ENCODE data around the gene ERC1.

GRCh38 chr12:1405619-1406018 lies 414.6 kb downstream of the ERC1 start:
- TF ChIP-seq POLR2A (IDR thresholded peaks at IDR 0.05; ENCODE audit: low read depth, low read length) (no peak), SPI1 (IDR thresholded peaks at IDR 0.05; ENCODE audit: low read depth, low read length) (no peak)
